ENCODE data around the gene HOXA1. TPM values are rescaled to one million over a fixed set of nuclear protein-coding genes. Genes with fewer than 3 reads are reported as not detected.

Gene HOXA1
- total and polyA plus RNA-seq, 4 donors = 0.06 to 0.37 (median 0.32) TPM

GRCh38 chr7:27139334-27140125 is 43.7 kb upstream of the HOXA1 start:
- Histone ChIP-seq H3K4me1 (ENCODE audit: control insufficient read depth in 5 of 5, insufficient read depth in 5 of 5, low read length in 5 of 5) (peaks cover 0 to 61% (median 0%) of the 10 kb centered on the region in 5 donors), H3K4me3 (peak overlapping the region; percentile 51), H3K9me3 (ENCODE audit: control insufficient read depth in 4 of 4, insufficient read depth in 3 of 4, low read length in 3 of 4) (no peaks in the 10 kb centered on the region), H3K27me3 (ENCODE audit: control insufficient read depth in 3 of 3, insufficient read depth in 3 of 3, low read length in 2 of 3) (peaks cover 0 to 42% (median 11%) of the 10 kb centered on the region in 3 donors), H3K36me3 (ENCODE audit: control insufficient read depth in 4 of 4, insufficient read depth in 4 of 4, low read length in 4 of 4) (peaks cover 0 to 42% (median 12%) of the 10 kb centered on the region in 4 donors), H3K9ac (ENCODE audit: insufficient read depth in 1 of 2, low read length in 2 of 2) (peak overlapping the region; percentile 82 to 100), H3K27ac (ENCODE audit: low read depth in 1 of 2, low read length in 1 of 2) (peak overlapping the region in 1 of 2 donors; percentile 87)
- ATAC-seq (ENCODE audit: insufficient read depth, low FRiP score) (no peak), DNase-seq (peak; percentile 54 to 79 (median 61))
- TF ChIP-seq CTCF (IDR thresholded peaks at IDR 0.05; ENCODE audit: control extremely low read depth, extremely low read depth) = no peak
- 41 to 69% methylated on average over 52 to 53 of the region's 53 CpGs for WGBS, 2 donors

GRCh38 chr7:27138985-27139333 is 43.2 kb upstream of the HOXA1 start:
- peaks cover 0 to 48% (median 11%) of the 10 kb centered on the region in 3 donors for H3K27me3 ChIP-seq (ENCODE audit: control insufficient read depth in 3 of 3, insufficient read depth in 3 of 3, low read length in 2 of 3)
- peak overlapping the region; percentile 82 to 98 for H3K9ac ChIP-seq (ENCODE audit: insufficient read depth in 1 of 2, low read length in 2 of 2)
- H3K4me1 ChIP-seq (ENCODE audit: control insufficient read depth in 5 of 5, insufficient read depth in 5 of 5, low read length in 5 of 5) = peaks cover 0 to 62% (median 0%) of the 10 kb centered on the region in 5 donors
- no peak for DNase-seq
- no peak overlapping the region for H3K4me3 ChIP-seq
- H3K27ac ChIP-seq (ENCODE audit: low read depth in 1 of 2, low read length in 1 of 2) = peak overlapping the region in 1 of 2 donors; percentile 87
- ATAC-seq (ENCODE audit: insufficient read depth, low FRiP score) = no peak
- peaks cover 0 to 39% (median 12%) of the 10 kb centered on the region in 4 donors for H3K36me3 ChIP-seq (ENCODE audit: control insufficient read depth in 4 of 4, insufficient read depth in 4 of 4, low read length in 4 of 4)
- WGBS, 2 donors = 39 to 67% methylated on average over 11 of the region's 11 CpGs
- no peaks in the 10 kb centered on the region for H3K9me3 ChIP-seq (ENCODE audit: control insufficient read depth in 4 of 4, insufficient read depth in 3 of 4, low read length in 3 of 4)
- TF ChIP-seq CTCF (IDR thresholded peaks at IDR 0.05; ENCODE audit: control extremely low read depth, extremely low read depth) = no peak

GRCh38 chr7:27138472-27138871 is 42.7 kb upstream of the HOXA1 start:
- no peak for TF ChIP-seq CTCF (IDR thresholded peaks at IDR 0.05; ENCODE audit: control extremely low read depth, extremely low read depth)
- Histone ChIP-seq H3K4me1 (ENCODE audit: control insufficient read depth in 5 of 5, insufficient read depth in 5 of 5, low read length in 5 of 5) (peaks cover 0 to 65% (median 0%) of the 10 kb centered on the region in 5 donors), H3K36me3 (ENCODE audit: control insufficient read depth in 4 of 4, insufficient read depth in 4 of 4, low read length in 4 of 4) (peaks cover 0 to 38% (median 14%) of the 10 kb centered on the region in 4 donors), H3K9ac (ENCODE audit: insufficient read depth in 1 of 2, low read length in 2 of 2) (peak overlapping the region; percentile 82 to 98), H3K4me3 (no peak overlapping the region), H3K27ac (ENCODE audit: low read depth in 1 of 2, low read length in 1 of 2) (peak overlapping the region in 1 of 2 donors; percentile 87), H3K27me3 (ENCODE audit: control insufficient read depth in 3 of 3, insufficient read depth in 3 of 3, low read length in 2 of 3) (peaks cover 0 to 53% (median 11%) of the 10 kb centered on the region in 3 donors), H3K9me3 (ENCODE audit: control insufficient read depth in 4 of 4, insufficient read depth in 3 of 4, low read length in 3 of 4) (no peaks in the 10 kb centered on the region)
- peak; percentile 41 to 77 (median 62) for DNase-seq
- WGBS, 2 donors = 58 to 85% methylated on average over 1 of the region's 1 CpG
- no peak for ATAC-seq (ENCODE audit: insufficient read depth, low FRiP score)

Data from lung (tissue), 12 donors.